Neural progenitor cell (in vitro differentiated cells): Measurements from ENCODE around the gene IL33. TPM values are rescaled to one million over a fixed set of nuclear protein-coding genes. Genes with fewer than 3 reads are reported as not detected.

Source experiments
- DNase-seq: peaks from one replicate; pipeline ENCODE4 v3.0.0-alpha.2; 2016; ENCODE audit warnings: low spot score
- H2AFZ ChIP-seq: fragments of 200-600 bp; sonication (generic); replicated peaks from 2 replicates; pipeline ENCODE4 v1.6.1; 2016; ENCODE audit warnings: antibody characterized with exemption
- H3F3A ChIP-seq: fragments of 200-600 bp; sonication (generic); 2 replicates; pipeline ENCODE4 v1.6.1; 2016; ENCODE audit warnings: antibody characterized with exemption, low read depth
- H3K27ac ChIP-seq: fragments of 200-600 bp; sonication (generic); 2 replicates; pipeline ENCODE4 v1.5.1; 2016; ENCODE audit warnings: mild to moderate bottlenecking
- H3K27me3 ChIP-seq: fragments of 200-600 bp; sonication (generic); 2 replicates; pipeline ENCODE4 v1.6.1; 2016; ENCODE audit warnings: mild to moderate bottlenecking, moderate library complexity
- H3K36me3 ChIP-seq: fragments of 200-600 bp; sonication (generic); 2 replicates; pipeline ENCODE4 v1.5.1; 2016
- H3K4me1 ChIP-seq: fragments of 200-600 bp; sonication (generic); 2 replicates; pipeline ENCODE4 v1.6.1; 2016; ENCODE audit warnings: mixed run types
- H3K4me2 ChIP-seq: fragments of 200-600 bp; sonication (generic); 2 replicates; pipeline ENCODE4 v1.6.1; 2016
- H3K4me3 ChIP-seq: fragments of 200-600 bp; sonication (generic); 2 replicates; pipeline ENCODE4 v1.5.1; 2016
- H3K79me2 ChIP-seq: fragments of 200-600 bp; sonication (generic); 2 replicates; pipeline ENCODE4 v1.6.1; 2016; ENCODE audit warnings: low read depth
- H3K9ac ChIP-seq: fragments of 200-600 bp; sonication (generic); 2 replicates; pipeline ENCODE4 v1.6.1; 2016
- H3K9me3 ChIP-seq: fragments of 200-600 bp; sonication (generic); 2 replicates; pipeline ENCODE4 v1.5.1; 2016; ENCODE audit warnings: low read depth
- H4K20me1 ChIP-seq: fragments of 200-600 bp; sonication (generic); 2 replicates; pipeline ENCODE4 v1.6.1; 2016; ENCODE audit warnings: low read depth
- H3K27ac Mint-ChIP-seq: 3 replicates; pipeline ENCODE4 v1.8.0; 2021; ENCODE audit warnings: mixed read lengths
- H3K27me3 Mint-ChIP-seq: 2 replicates; pipeline ENCODE4 v1.8.0; 2022; ENCODE audit warnings: low read depth, mild to moderate bottlenecking, inconsistent platforms, moderate library complexity, mixed read lengths; ENCODE audit not compliant: insufficient read depth
- H3K36me3 Mint-ChIP-seq: 3 replicates; pipeline ENCODE4 v1.8.0; 2021; ENCODE audit warnings: mixed read lengths
- H3K4me1 Mint-ChIP-seq: 3 replicates; pipeline ENCODE4 v1.8.0; 2021; ENCODE audit warnings: mixed read lengths
- H3K4me3 Mint-ChIP-seq: 3 replicates; pipeline ENCODE4 v1.8.0; 2021; ENCODE audit warnings: mild to moderate bottlenecking, moderate library complexity, mixed read lengths
- H3K9me3 Mint-ChIP-seq: 3 replicates; pipeline ENCODE4 v1.8.0; 2020; ENCODE audit warnings: mixed read lengths
- EZH2 ChIP-seq: fragments of 200-600 bp; sonication (generic); IDR thresholded peaks from 2 replicates; pipeline ENCODE4 v1.6.1; 2017; ENCODE audit warnings: antibody characterized with exemption, mild to moderate bottlenecking, moderate library complexity
- EZH2phosphoT487 ChIP-seq: fragments of 200-600 bp; sonication (generic); IDR thresholded peaks from 2 replicates; pipeline ENCODE4 v1.6.1; 2017; ENCODE audit warnings: antibody characterized with exemption
- total RNA-seq: library from RNA; depleted of rRNA; stranded (reverse); fragments of >200 nt; gene quantifications from 2 replicates; pipeline ENCODE4 v1.2.3, GENCODE V29; 2015; ENCODE audit warnings: low replicate concordance
- TF ChIP-seq, protein P1 (sequence below): fragments of 200-600 bp; sonication (generic); IDR thresholded peaks from 2 replicates; pipeline ENCODE4 v1.5.1; 2017; ENCODE audit warnings: antibody characterized with exemption, mild to moderate bottlenecking

Gene IL33
- total RNA-seq, 1 donor from 2014 or later: not detected

DNA sequence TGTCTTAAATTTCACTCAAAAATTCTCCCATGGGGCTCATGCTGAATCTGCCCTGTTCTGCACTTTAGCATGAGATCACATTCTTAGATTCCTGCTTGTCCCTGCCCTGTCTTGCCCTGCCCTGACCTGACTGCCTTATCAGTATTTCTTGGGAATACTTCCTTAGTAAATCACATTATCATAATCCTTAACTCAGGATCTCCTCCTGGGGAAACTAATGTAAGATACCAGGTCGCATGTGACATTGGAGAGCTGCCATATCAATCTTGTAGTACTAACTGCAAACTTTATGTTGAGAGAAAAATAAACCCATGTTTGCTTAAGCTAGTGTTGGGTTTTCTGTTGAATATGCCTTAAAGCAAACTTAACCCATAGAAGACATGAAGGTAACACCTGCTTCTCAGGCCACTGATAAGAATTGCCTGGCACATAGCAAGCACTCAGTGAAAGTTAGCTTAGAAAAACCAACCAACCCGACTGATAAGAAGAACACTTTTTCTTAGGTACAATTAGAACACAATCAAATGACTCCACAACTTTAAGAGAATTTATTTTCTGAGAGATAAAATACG, 53.3 kb downstream of the IL33 start:
- peaks cover 7% of the 10 kb centered on the region for H3K9me3 Mint-ChIP-seq
- Histone ChIP-seq H4K20me1 (no peaks in the 10 kb centered on the region), H3K36me3 (no peaks in the 10 kb centered on the region), H2AFZ (no peak overlapping the region), H3K27me3 (no peaks in the 10 kb centered on the region), H3K4me2 (no peak overlapping the region), H3K4me3 (no peak overlapping the region), H3K9me3 (no peaks in the 10 kb centered on the region), H3K9ac (no peak overlapping the region), H3K79me2 (no peaks in the 10 kb centered on the region), H3K4me1 (no peaks in the 10 kb centered on the region), H3F3A (no peaks in the 10 kb centered on the region), H3K27ac (no peak overlapping the region)
- no peak overlapping the region for H3K27ac Mint-ChIP-seq
- H3K4me1 Mint-ChIP-seq: no peaks in the 10 kb centered on the region
- H3K36me3 Mint-ChIP-seq: no peaks in the 10 kb centered on the region
- peaks cover 2% of the 10 kb centered on the region for H3K27me3 Mint-ChIP-seq
- no peak for DNase-seq
- TF ChIP-seq, protein P1, sequence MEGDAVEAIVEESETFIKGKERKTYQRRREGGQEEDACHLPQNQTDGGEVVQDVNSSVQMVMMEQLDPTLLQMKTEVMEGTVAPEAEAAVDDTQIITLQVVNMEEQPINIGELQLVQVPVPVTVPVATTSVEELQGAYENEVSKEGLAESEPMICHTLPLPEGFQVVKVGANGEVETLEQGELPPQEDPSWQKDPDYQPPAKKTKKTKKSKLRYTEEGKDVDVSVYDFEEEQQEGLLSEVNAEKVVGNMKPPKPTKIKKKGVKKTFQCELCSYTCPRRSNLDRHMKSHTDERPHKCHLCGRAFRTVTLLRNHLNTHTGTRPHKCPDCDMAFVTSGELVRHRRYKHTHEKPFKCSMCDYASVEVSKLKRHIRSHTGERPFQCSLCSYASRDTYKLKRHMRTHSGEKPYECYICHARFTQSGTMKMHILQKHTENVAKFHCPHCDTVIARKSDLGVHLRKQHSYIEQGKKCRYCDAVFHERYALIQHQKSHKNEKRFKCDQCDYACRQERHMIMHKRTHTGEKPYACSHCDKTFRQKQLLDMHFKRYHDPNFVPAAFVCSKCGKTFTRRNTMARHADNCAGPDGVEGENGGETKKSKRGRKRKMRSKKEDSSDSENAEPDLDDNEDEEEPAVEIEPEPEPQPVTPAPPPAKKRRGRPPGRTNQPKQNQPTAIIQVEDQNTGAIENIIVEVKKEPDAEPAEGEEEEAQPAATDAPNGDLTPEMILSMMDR: no peak
- TF ChIP-seq EZH2phosphoT487 (no peak), EZH2 (no peak)
- no peak overlapping the region for H3K4me3 Mint-ChIP-seq

DNA sequence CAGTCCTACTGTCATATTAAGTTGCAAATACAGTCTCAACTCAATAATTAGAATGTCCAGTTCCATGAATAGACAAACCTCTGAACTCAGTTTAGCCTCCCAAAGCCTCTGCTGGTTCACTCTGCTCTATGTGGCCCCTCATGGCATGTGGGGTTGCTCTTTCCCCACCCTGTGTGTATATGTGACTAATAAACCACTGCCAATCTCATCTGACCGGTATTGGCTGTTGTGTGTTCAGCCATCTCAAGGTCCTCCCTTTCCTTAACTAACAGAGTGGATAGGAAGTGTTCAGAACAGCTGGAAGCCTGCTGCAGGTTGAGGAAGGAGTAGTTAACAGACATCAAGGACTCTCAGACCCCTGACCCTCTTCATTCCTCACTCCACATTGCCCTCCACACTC, 55.3 kb downstream of the IL33 start:
- Histone ChIP-seq H4K20me1 (no peaks in the 10 kb centered on the region), H3K36me3 (no peaks in the 10 kb centered on the region), H2AFZ (no peak overlapping the region), H3K9ac (no peak overlapping the region), H3K79me2 (no peaks in the 10 kb centered on the region), H3K4me2 (no peak overlapping the region), H3K9me3 (no peaks in the 10 kb centered on the region), H3F3A (no peaks in the 10 kb centered on the region), H3K27me3 (no peaks in the 10 kb centered on the region), H3K4me1 (no peaks in the 10 kb centered on the region), H3K27ac (no peak overlapping the region), H3K4me3 (no peak overlapping the region)
- no peak overlapping the region for H3K4me3 Mint-ChIP-seq
- H3K36me3 Mint-ChIP-seq: no peaks in the 10 kb centered on the region
- H3K27ac Mint-ChIP-seq: no peak overlapping the region
- no peak for TF ChIP-seq EZH2phosphoT487
- TF ChIP-seq, protein P1: no peak
- TF ChIP-seq EZH2: no peak
- H3K4me1 Mint-ChIP-seq: no peaks in the 10 kb centered on the region
- H3K27me3 Mint-ChIP-seq: no peaks in the 10 kb centered on the region
- H3K9me3 Mint-ChIP-seq: no peaks in the 10 kb centered on the region
- no peak for DNase-seq

DNA sequence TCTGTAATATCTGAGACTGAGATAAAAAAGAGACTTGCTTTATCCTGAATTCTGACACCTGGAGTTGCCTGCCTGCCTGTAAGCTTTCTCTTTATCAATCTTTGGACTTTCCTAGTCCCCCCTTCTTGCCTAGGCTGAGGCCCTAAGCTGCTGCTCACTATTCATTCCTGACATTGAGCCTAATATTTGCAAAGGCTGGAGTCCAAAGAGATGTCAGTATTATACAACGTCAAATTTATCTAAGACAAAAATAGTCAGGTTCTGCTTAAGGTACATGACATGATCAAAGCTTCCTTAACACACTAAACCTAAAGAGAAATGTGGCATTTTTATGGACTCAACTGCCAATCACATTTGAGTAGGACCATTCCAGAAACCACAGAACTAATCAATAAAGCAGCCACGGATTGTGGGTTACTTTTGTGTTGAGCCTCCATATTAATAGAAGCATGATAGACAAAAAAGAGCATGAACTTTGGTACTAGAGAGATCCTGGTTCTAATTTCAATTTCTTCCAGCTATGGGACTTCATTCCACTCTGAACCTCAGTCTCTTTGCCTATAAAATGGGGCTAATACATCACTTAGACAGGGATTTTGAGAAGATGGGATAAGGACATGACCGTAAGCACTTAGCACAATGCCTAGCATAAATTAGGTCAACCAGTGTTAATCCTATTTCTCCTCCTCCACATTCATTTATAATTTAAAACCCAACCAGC, 56.1 kb downstream of the IL33 start:
- H3K27me3 Mint-ChIP-seq: no peaks in the 10 kb centered on the region

DNA sequence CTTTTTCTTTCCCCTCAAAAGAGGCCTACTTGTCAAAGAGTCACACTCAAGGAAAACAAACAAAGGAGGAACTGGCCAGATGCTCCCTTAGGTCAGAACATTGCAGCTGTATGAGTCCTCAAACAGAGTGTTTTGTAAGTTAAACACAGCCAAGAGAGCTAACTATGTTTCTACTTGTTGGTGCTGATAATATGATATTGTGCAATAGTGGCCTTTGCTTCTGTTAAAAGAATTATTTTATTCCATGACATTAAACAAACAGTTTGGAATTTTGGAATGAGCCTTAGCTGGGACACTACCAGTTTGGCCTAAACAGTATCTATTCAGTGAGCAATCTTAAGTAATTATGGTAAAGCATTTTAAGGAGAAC, 56.6 kb downstream of the IL33 start:
- no peak overlapping the region for H3K4me3 Mint-ChIP-seq
- H3K36me3 ChIP-seq: no peaks in the 10 kb centered on the region
- H3K27ac Mint-ChIP-seq: no peak overlapping the region
- H3K79me2 ChIP-seq: no peaks in the 10 kb centered on the region
- H3K4me1 ChIP-seq: no peaks in the 10 kb centered on the region
- H3K9me3 ChIP-seq: no peaks in the 10 kb centered on the region
- no peak overlapping the region for H3K4me3 ChIP-seq
- H3K4me2 ChIP-seq: no peak overlapping the region
- H3K9me3 Mint-ChIP-seq: no peaks in the 10 kb centered on the region
- H3K36me3 Mint-ChIP-seq: no peaks in the 10 kb centered on the region
- no peak overlapping the region for H2AFZ ChIP-seq
- TF ChIP-seq EZH2 (no peak), EZH2phosphoT487 (no peak)
- TF ChIP-seq, protein P1: no peak
- H3K27me3 Mint-ChIP-seq: no peaks in the 10 kb centered on the region
- H3K27me3 ChIP-seq: no peaks in the 10 kb centered on the region
- H3K4me1 Mint-ChIP-seq: no peaks in the 10 kb centered on the region
- DNase-seq: peak; percentile 10
- H3F3A ChIP-seq: no peaks in the 10 kb centered on the region
- H3K27ac ChIP-seq: no peak overlapping the region
- H3K9ac ChIP-seq: no peak overlapping the region
- H4K20me1 ChIP-seq: no peaks in the 10 kb centered on the region

More for the DNA sequence above, 56.1 kb downstream of the IL33 start:
- no peak for DNase-seq
- H3K27me3 ChIP-seq: no peaks in the 10 kb centered on the region
- no peaks in the 10 kb centered on the region for H3K79me2 ChIP-seq
- no peaks in the 10 kb centered on the region for H3F3A ChIP-seq
- no peak overlapping the region for H3K4me3 ChIP-seq
- H2AFZ ChIP-seq: no peak overlapping the region
- H3K4me2 ChIP-seq: no peak overlapping the region
- H3K36me3 Mint-ChIP-seq: no peaks in the 10 kb centered on the region
- no peaks in the 10 kb centered on the region for H3K4me1 ChIP-seq
- H3K36me3 ChIP-seq: no peaks in the 10 kb centered on the region
- H3K9me3 ChIP-seq: no peaks in the 10 kb centered on the region
- H3K9me3 Mint-ChIP-seq: no peaks in the 10 kb centered on the region
- TF ChIP-seq EZH2phosphoT487: no peak
- TF ChIP-seq EZH2: no peak
- H3K9ac ChIP-seq: no peak overlapping the region
- H3K4me3 Mint-ChIP-seq: no peak overlapping the region
- H3K27ac ChIP-seq: no peak overlapping the region
- H4K20me1 ChIP-seq: no peaks in the 10 kb centered on the region
- no peaks in the 10 kb centered on the region for H3K4me1 Mint-ChIP-seq
- no peak overlapping the region for H3K27ac Mint-ChIP-seq
